GM21423 (cell line): ENCODE results near the gene MACO1.
"Not testable (repeated sequence)": the region's sequence is repeated elsewhere in the genome, so short reads cannot be mapped to it uniquely, and the experiment has no call there.

Source experiments
- ATAC-seq: cut with Tn5 transposase; IDR thresholded peaks from one replicate; pipeline ENCODE4 v1.9.1; 2021; ENCODE audit warnings: mild to moderate bottlenecking, moderate library complexity; ENCODE audit not compliant: unreplicated experiment

MACO1 gene

DNA sequence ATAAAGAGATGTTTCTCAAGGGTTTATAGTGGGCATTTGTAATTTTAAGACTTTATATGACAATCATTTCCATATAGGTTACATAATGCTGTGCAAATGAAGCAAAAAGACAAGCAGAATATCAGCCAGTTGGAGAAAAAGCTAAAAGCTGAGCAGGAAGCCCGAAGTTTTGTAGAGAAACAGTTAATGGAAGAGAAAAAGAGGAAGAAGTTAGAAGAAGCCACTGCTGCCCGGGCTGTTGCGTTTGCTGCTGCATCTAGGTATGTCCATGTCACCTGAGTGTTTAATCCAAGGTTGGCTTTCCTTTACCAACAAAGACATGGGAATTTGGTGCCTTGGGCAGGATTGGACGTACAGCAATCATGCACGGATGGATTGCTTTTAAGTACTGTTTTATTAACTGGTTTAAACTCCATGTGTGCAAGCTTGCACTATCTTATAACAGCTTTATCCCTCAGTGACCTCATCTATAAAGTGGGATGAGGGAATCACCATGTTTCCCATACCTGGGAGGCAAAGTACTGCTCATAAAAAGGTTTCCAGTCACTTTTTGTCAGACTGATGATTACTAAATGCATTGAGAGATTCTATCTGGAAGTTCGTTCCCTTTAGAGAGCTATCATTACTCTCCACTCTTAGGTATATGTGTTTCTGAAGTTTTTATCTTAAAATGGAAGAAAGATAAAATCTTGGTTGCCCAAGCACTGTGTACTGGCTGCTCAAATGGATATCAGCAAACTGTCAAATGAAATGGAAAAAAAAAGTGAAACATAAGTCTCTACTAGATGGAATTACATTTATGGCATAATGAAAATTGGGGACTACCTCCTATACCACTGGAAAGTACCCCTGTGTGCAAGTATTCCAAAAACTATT is 55.1 kb downstream of the MACO1 start:
- ATAC-seq = no peak

DNA sequence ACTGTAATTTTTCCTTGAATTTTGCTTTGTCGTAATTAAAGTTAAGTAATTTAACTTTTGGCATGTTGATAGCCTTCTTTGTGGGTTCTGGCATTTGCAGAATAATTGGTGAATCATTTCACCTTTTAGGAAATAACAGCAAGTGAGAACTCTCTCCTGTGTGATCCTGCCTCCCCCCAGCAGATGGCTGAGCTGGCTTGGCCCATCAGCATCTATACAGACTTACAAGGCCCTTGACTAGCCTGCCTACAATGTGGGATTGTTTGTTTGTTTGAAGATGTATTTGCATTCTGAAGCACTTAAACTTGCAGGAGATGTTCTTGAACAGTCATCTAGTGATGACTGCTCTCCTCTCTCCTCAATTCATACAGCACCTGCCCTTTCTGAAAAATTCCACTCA is 55.9 kb downstream of the MACO1 start:
- no peak for ATAC-seq

DNA sequence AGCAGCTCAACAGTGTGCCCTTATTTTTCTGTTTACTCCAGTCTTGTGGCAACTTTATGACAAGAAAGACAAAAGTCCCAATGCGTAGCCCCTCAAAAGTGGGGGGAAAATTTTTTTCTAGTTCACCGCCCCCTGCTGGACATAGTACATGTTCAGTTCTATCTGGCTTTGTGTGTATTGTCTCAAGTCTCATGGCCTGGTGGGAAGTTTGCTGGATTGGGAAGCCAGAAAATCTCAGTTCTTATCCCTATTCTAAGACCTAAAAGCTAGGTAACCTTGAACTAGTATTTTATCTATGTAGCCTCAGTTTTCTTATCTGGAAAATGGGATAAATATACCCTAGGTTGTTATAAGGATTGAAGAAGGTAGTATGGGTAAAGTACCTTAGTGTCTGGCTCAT is 56.9 kb downstream of the MACO1 start:
- no peak for ATAC-seq

DNA sequence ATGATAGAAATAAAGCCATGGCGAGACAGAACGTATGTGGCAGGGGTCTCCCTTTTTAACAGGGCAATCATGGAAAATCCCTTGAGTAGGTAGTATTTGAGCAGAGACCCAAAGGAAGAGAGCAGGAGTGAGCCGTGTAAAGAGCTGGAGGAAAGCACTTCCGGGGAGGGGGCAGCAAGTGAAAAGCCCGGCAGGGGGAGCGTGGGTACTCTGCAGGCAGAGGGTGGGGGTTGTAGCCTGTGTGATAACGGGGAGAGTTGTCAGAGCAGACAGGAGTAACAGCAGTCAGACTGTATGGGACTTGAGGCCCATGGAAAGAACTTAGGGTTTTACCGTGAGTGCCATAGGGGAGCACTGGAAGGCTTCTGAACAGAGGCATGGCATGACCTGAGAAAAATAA is 61.6 kb downstream of the MACO1 start:
- no peak for ATAC-seq

DNA sequence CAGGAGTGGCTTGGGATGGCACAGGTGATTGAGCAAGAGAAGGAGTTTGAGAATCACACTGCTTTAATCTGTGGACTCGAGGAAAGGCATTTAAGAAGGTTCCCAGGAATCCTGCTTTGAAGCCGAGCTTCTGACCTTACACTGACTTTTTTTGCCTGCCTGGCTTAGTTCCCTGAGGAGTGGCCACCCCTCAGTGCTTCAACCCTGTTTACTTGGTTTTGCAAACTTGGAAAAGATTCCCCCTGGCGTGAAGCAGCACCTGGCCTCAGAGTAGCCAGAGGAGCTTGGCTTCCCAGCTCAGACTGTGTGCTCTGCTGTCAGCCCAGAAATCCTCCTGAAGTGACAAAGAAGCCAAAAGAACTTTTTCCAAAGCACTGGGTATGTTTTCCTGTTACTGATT is 64.3 kb downstream of the MACO1 start:
- no peak for ATAC-seq

DNA sequence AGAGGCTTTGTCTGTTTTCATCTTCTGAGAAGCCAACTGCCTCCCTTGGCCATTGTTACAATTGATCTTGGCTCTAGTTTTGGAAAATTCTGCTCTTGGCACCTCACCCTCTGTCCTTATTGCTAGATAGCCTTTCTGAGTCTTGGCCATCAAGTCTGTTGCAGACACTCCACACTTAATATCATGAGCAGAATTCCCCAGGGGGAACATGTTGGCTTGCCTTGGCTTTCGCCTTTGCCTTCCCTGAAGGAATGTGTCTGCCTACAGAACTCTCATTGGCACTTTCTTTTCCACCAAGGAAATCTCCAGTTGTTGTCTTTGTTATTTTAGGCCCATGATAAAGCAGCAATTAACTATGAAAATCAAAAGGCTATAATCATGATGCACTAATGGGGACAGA is 70.0 kb downstream of the MACO1 start:
- no peak for ATAC-seq

DNA sequence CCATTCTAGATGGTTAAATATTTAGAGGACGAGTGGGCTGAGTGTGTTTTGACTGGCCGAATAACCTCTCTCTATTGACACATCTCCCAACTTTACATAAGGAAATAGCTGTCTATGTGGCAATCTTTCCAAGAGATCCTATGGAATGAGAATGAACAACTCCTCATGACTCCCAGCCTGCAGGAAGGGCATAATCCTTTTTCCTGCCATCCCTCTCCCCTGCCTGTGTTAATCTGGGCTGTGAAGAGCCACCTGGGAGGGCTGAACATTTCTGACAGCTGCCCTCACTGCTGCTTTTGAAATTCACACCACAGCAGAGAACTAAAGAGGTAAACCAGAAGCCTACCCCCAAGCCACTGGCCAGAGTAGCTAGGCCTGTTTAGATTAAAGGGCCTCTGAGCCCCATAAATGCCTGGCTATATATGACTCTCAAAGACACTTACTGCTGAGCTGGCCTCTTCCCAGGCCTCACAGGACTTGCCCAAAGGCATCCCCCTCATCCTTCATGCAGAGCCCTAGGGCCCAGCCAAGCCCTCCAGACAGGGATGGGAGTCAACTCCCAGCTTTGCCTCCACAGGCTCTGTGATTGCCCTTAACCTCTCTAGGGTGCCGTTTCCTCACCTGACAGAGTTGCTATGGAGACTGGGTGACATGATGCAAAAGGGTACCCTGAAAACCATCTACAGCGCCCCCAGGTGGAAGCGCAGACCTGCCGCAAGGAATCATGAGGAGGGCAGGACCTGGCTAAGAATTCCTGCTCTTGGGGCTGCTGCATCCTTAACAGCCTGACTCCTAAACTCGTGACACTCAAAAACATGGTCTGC is 70.8 kb downstream of the MACO1 start:
- no peak for ATAC-seq

DNA sequence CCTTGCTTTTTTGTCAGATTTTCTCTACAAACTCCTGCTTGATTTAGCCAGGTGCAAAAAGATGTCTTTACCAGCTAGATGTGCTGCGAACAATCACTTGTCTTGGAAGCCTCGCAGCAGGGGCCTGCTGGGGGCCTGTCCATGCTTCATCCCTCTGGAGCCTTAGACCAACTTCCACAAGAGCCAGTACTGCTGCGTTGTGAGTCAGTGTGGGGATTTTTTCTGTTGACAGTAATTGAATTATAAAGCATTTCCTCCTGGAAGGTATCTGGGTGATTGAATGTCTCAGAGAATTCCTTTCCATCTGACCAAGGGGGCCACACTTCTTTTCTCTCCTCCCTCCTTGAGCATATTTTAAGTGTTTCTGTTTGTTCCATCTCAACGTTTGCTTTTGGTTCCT is 72.3 kb downstream of the MACO1 start:
- no peak for ATAC-seq

DNA sequence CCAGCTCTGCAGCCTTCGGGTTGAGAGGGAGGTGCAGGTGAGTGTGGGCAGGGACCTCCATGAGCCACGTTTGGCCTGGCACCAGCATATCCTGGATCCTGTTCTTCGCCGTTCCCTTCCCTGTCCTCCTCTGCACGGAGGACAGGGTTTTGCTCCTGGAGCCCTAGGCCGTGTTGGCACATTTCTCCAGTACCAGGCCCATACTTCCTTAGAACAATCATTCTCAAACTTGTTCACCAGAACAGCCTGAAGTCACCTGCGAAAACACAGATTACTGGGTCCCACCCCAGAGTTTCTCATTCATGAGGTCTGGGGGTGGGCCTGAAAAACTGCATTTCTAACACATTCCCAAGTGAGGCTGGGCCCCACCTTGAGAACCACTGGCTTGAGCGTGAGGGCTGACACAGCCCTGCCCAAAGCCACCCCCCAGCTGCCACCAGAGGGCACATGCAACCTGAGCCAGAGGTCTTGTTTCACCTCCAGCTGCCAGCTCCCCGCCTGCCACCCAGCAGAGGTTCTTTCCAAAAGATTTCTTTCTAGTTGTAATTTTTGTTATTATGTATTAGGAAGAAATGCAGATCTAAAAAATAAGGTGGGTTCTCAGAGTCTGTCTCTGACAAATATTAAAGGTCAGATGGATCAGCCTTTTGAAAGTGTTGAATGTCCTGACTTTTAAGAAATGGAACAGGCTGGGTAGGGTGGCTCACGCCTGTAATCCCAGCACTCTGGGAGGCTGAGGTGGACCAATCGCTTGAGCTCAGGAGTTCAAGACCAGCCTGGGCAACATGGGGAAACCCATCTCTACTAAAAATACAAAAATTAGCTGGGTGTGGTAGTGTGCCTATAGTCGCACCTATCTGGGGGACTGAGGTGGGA is 73.1 kb downstream of the MACO1 start:
- ATAC-seq = no peak

DNA sequence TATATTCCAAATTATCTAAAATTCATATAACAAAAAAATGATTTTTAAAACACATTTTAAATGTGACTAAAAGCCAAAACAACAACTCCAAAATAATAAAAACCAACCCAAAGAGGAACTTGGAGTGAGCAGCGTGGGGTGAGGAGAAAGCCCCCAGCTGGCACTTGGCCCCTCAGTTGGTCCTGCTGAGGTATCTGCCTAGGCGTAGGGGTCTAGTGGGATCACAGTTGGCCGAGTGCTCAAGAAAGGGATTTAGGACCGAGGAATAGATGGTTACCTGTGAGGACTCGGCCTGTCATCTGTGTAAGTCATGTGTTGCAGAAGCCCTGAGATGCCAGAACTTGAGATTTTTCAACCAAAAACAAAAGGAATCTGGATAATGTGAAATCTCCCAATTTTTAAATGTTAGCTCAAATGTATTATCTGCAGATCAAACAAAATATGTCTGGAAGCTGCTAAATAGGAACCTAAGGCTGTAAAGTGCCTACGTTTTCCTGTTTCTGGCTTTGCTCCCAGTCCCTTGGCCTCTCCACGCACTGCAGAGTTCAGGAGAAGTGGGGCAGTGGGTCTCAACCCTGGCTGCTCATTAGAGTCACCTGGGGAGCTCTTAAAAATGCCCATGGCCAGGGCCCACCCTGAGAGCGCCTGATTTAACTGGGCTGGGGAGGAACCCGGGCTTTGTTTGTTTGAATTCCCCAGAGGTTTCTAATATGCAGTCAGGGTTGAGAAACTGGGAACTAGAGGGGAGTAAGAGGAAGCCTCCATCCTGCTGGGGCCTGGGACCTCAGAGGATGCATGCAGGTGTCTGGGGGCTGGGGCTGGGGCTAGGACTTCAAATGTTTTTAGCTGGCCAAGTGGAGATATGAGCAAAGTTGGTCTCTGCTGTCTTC is 74.3 kb downstream of the MACO1 start:
- ATAC-seq = no peak

DNA sequence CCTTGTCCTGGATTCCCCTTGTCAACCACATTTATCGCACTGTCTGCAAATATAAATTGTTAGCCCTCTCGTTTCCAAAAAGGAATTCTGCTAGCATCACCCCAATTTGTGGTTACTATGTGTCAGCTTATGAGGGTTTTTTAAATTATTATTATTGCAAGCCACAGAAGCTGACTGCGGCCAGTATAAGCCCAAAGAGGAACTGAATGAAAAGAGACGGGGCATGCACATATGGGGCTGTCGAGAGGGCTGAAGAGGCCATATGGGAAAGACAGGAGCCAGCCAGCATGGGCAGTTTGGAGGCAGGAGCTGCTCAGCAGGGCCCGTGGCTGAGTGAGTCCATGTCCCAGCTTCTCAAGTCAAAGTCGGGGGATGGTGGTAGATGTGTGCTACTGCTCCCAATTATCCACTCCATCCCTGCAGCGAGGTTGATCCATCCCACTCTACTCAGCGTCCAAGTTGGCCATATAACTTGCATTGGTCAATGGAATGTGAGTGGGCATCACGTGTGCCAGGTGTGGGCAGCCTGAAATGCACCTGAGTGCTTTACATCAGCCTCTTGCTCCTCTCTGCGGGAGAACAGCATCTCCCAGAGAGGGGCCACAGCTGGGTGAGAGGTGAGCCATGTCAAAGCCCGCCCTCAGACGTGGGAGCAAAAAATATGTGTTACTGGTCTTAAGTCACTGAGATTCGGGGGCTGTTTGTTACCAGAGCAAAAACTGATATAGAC is 75.1 kb downstream of the MACO1 start:
- no peak for ATAC-seq

DNA sequence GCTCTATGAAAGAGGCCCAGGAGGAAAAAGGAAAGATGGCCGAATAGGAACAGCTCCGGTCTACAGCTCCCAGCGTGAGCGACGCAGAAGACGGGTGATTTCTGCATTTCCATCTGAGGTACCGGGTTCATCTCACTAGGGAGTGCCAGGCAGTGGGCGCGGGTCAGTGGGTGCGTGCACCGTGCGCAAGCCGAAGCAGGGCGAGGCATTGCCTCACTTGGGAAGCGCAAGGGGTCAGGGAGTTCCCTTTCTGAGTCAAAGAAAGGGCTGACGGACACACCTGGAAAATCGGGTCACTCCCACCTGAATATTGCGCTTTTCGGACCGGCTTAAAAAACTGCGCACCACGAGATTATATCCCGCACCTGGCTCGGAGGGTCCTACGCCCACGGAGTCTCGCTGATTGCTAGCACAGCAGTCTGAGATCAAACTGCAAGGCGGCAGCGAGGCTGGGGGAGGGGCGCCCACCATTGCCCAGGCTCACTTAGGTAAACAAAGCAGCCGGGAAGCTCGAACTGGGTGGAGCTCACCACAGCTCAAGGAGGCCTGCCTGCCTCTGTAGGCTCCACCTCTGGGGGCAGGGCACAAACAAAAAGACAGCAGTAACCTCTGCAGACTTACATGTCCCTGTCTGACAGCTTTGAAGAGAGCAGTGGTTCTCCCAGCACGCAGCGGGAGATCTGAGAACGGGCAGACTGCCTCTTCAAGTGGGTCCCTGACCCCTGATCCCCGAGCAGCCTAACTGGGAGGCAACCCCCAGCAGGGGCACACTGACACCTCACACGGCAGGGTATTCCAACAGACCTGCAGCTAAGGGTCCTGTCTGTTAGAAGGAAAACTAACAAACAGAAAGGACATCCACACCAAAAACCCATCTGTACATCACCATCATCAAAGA is 76.1 kb downstream of the MACO1 start:
- not testable (repeated sequence) for ATAC-seq

DNA sequence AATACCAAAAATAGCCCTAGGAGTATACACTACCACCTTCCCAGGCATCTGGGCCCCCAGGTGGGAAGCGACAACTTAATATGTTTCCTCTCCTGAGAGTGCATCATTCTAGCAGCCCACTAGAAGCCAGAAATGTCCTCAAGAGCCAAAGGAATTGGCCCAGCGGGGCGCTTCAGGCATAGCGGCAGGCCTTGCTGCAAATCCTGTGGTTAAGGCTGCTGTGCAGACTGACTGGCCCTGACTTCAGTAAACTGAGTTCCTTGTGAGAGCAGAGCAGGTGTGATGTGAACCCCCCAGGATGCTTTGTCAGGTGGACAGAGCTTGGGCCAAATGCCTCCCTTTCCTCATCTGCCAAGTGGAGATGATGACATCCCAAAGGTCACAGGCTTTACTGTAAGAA is 83.0 kb downstream of the MACO1 start:
- ATAC-seq = no peak

DNA sequence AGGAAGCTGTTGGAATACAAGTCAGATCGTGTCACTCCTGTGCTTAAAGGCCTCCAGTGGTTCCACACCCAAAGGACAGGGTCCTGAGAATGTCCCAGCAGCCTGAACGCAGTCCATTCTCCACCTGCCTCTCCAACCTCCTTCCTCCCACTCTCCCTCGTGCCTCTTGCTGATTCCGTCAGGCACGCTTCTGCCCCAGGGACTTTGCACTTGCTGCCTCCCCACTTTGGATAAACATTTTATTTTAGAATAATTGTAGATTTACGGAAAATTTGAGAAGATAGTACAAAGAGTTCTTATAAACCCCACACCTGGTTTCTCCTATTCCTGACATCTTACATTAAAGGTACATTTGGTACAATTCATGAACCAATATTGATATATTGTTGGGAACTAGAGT is 84.3 kb downstream of the MACO1 start:
- ATAC-seq = no peak

DNA sequence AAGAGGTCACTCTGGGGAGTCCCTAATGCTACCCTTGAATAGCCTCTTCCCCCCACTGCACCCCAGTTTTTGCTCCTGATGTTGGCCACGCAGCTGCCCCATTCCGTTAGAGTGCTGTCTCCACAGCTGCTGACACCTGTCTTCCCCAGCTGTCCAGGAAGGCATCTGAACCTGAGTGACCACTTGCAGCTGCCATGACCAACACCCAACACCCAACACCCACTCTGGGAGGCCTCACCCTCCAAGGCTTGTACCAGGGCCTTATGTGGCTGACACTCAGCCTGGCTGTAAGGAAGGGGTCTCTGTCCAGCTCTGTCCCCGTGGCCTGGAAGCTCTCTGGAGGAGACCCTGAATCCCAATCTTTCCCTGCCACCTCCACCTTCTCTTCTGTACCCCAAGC is 86.0 kb downstream of the MACO1 start:
- ATAC-seq = no peak

DNA sequence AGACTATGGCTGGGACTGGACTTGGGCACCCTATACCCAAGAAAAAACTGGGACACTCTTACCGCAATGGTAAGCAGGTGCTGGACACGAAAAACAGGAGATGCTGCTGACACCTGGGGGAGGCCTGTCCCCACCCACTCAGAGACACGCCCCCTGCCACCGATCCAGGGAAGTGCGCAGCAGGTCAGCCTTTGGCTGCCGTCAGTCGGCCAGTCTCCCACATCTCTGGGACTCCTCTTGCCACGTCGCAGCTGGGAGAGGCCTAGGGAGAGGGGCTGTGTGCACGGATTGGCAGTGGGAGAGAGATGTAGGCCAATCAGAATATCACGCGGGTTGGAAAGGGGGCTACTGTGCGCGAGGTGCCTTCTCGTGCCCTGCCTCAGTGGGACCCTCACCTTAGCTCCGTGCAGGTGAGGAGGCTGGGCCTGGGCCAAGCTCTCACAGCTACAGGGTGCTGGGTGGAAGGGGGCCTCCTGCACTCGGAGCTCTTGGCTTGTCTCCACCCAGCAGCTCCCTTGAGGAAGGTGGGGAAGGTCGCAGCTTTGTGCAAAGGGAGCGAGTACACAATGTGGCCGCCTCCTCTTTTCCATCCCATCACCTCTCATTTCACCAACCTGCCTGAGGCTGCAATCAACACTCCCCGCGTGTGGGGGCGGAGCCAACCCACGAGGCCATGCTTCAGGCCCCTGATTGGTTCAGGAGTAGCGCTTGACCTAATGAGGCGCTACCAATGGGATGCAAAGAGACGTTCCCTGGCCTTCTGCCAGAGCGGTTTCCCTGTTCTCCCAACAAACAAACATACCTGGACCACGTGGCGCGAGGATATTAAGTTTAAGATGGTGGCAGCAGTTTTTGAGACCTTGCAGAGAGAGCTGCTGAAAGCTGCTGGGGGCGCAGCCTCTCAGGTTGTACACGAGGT is 87.0 kb downstream of the MACO1 start:
- no peak for ATAC-seq

DNA sequence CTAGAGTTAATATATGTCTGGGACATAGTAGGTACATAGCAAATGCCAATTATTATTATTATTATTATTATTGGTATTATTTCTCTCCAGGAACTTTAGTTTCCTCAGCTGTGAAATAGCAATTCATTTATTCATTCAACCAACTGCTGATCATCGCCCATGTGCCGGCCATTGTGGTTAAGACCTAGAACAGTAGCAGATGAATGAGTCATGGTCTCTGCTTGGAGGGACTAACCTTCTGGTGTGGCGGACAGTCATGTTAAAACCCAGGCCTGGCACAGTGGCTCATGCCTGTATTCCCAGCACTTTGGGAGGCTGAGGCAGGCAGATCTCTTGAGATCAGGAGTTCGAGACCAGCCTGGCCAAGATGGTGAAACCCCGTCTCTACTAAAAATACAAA is 88.9 kb downstream of the MACO1 start:
- ATAC-seq = no peak
